Progenitor cell of endocrine pancreas (in vitro differentiated cells): ENCODE measurements around the gene OR10T2. TPM values are rescaled to one million over a fixed set of nuclear protein-coding genes. Genes with fewer than 3 reads are reported as not detected.
"Not testable (repeated sequence)": the region's sequence is repeated elsewhere in the genome, so short reads cannot be mapped to it uniquely, and the experiment has no call there.

Experiments used
- DNase-seq: peaks from one replicate; pipeline ENCODE4 v3.0.0; 2021; ENCODE audit warnings: low spot score; ENCODE audit not compliant: unreplicated experiment
- H3K27ac Mint-ChIP-seq: 2 replicates; pipeline ENCODE4 v1.8.0; 2021; ENCODE audit warnings: mild to moderate bottlenecking, moderate library complexity, mixed read lengths
- H3K27me3 Mint-ChIP-seq: 2 replicates; pipeline ENCODE4 v1.8.0; 2021; ENCODE audit warnings: mixed read lengths
- H3K36me3 Mint-ChIP-seq: 2 replicates; pipeline ENCODE4 v1.8.0; 2022; ENCODE audit warnings: mixed read lengths; ENCODE audit not compliant: insufficient read depth
- H3K4me1 Mint-ChIP-seq: 2 replicates; pipeline ENCODE4 v1.8.0; 2021; ENCODE audit warnings: low read depth, mixed read lengths
- H3K4me3 Mint-ChIP-seq: 2 replicates; pipeline ENCODE4 v1.8.0; 2021; ENCODE audit warnings: low read depth, mild to moderate bottlenecking, moderate library complexity, mixed read lengths
- H3K9me3 Mint-ChIP-seq: 2 replicates; pipeline ENCODE4 v1.8.0; 2021; ENCODE audit warnings: low read depth, mixed read lengths
- CTCF ChIP-seq: fragments of 200-600 bp; sonication (generic); IDR thresholded peaks from one replicate; pipeline ENCODE4 v1.5.0; 2021; ENCODE audit warnings: antibody characterized with exemption, mild to moderate bottlenecking; ENCODE audit not compliant: unreplicated experiment
- long read RNA-seq: library from polyadenylated mRNA; unstranded; transcript quantifications from one replicate; pipeline ENCODE4 v2.0.0, GENCODE V29; 2020
- total RNA-seq: library from RNA; stranded (reverse); gene quantifications from 2 replicates; pipeline ENCODE4 v1.2.1, GENCODE V29; 2021

The OR10T2 gene
- not detected in 2 replicates for total RNA-seq
- long read RNA-seq = 0 reads

- Mint-ChIP-seq H3K27me3 (peaks cover 3% of the 10 kb centered on the region), H3K36me3 (no peaks in the 10 kb centered on the region), H3K4me1 (no peaks in the 10 kb centered on the region), H3K9me3 (no peaks in the 10 kb centered on the region), H3K4me3 (no peak within 1 kb of the TSS), H3K27ac (no peak within 1 kb of the TSS)
- no peak for TF ChIP-seq CTCF
- DNase-seq = no peak
These were observed at the start of gene OR10T2 for GRCh38 chr1:158398818-158399514. TSS of gene OR10T2 (minus strand) at chr1:158399466. CDS start at chr1:158399466, 0 bp downstream.

- Mint-ChIP-seq H3K27ac (no peak overlapping the region), H3K4me1 (no peaks in the 10 kb centered on the region), H3K9me3 (no peaks in the 10 kb centered on the region), H3K27me3 (no peaks in the 10 kb centered on the region), H3K4me3 (no peak overlapping the region), H3K36me3 (no peaks in the 10 kb centered on the region)
- no peak for DNase-seq
- TF ChIP-seq CTCF = no peak
These were observed 46.1 kb upstream of the OR10T2 start for GRCh38 chr1:158445376-158445775.

- Mint-ChIP-seq H3K4me1 (no peaks in the 10 kb centered on the region), H3K27me3 (no peaks in the 10 kb centered on the region), H3K36me3 (no peaks in the 10 kb centered on the region), H3K4me3 (no peak overlapping the region), H3K9me3 (no peaks in the 10 kb centered on the region), H3K27ac (no peak overlapping the region)
- no peak for TF ChIP-seq CTCF
- DNase-seq = no peak
These were observed 35.5 kb upstream of the OR10T2 start for GRCh38 chr1:158434741-158435140.

- not testable (repeated sequence) for H3K4me1 Mint-ChIP-seq, H3K4me3 Mint-ChIP-seq, H3K9me3 Mint-ChIP-seq, H3K27me3 Mint-ChIP-seq, DNase-seq, H3K27ac Mint-ChIP-seq, H3K36me3 Mint-ChIP-seq
These were observed 30.9 kb upstream of the OR10T2 start for GRCh38 chr1:158430163-158430562.

GRCh38 chr1:158426137-158426536 lies 26.9 kb upstream of the OR10T2 start, which contains the start of gene OR10K2:
TSS of gene OR10K2 (minus strand) at chr1:158426237. CDS start at chr1:158420866, 5,371 bp downstream.
- Mint-ChIP-seq H3K27ac (no peak within 1 kb of the TSS), H3K4me3 (no peak within 1 kb of the TSS), H3K36me3 (no peaks in the 10 kb centered on the region), H3K4me1 (no peaks in the 10 kb centered on the region), H3K27me3 (no peaks in the 10 kb centered on the region), H3K9me3 (peaks cover 5% of the 10 kb centered on the region)
- TF ChIP-seq CTCF = no peak
- no peak for DNase-seq

- Mint-ChIP-seq H3K4me1 (no peaks in the 10 kb centered on the region), H3K9me3 (peaks cover 5% of the 10 kb centered on the region), H3K27ac (no peak overlapping the region)
These were observed 25.8 kb upstream of the OR10T2 start for GRCh38 chr1:158425027-158425426.

More at GRCh38 chr1:158425027-158425426, 25.8 kb upstream of the OR10T2 start:
- no peak for TF ChIP-seq CTCF
- Mint-ChIP-seq H3K36me3 (no peaks in the 10 kb centered on the region), H3K27me3 (no peaks in the 10 kb centered on the region), H3K4me3 (no peak overlapping the region)
- no peak for DNase-seq
